ENCODE data around the gene DLAT.
"Not testable (repeated sequence)": the region's sequence is repeated elsewhere in the genome, so short reads cannot be mapped to it uniquely, and the experiment has no call there.

DLAT gene

DNA sequence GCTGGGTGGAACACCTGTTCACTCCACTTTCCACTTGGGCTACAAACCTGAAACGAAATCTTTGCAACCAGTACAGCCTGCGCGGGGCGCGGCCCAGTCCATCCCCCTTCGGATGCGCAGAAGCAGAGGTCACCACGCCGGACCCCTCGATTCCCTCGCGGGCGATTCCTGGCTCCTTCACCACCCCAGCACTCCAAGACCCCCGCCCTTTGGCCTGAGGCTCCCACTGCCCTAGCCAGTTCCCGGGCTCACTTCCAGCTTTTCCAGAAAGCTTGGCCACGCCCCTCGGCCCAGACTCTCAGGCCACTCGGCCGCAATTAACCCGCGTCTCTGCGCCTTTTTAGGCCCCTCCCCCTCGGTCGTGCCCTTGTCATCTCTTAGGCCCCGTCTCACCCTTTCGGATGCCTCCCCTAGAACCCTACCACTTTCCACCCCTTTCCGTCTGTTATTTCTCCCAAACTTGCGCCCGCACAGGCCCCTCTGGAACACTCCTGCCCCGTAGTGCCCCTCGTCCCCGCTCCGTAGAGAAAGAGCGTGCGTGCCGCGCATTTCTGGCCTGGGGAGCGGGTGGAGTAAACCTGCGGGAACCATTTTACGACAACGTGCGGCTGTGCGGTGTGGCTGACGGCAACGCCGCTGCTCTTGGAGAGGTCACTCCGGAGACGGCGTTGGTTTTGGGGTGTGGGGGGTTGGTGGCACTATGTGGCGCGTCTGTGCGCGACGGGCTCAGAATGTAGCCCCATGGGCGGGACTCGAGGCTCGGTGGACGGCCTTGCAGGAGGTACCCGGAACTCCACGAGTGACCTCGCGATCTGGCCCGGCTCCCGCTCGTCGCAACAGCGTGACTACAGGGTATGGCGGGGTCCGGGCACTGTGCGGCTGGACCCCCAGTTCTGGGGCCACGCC lies at the start of gene DLAT:
TSS of gene DLAT (plus strand) at position 636 of the 906 bp plus-strand sequence. CDS start at position 701, 65 bp downstream.
- DNase-seq (ENCODE audit: low spot score) = peak; percentile 89

- DNase-seq (ENCODE audit: low spot score) = no peak
Observed at GRCh38 chr11:111976119-111976766, 49.0 kb upstream of the DLAT start.

- DNase-seq (ENCODE audit: low spot score) = peak; percentile 66
Observed at GRCh38 chr11:111976767-111977145, 48.5 kb upstream of the DLAT start.

GRCh38 chr11:111977146-111978027 lies 47.8 kb upstream of the DLAT start:
- peak; percentile 75 for DNase-seq (ENCODE audit: low spot score)

DNA sequence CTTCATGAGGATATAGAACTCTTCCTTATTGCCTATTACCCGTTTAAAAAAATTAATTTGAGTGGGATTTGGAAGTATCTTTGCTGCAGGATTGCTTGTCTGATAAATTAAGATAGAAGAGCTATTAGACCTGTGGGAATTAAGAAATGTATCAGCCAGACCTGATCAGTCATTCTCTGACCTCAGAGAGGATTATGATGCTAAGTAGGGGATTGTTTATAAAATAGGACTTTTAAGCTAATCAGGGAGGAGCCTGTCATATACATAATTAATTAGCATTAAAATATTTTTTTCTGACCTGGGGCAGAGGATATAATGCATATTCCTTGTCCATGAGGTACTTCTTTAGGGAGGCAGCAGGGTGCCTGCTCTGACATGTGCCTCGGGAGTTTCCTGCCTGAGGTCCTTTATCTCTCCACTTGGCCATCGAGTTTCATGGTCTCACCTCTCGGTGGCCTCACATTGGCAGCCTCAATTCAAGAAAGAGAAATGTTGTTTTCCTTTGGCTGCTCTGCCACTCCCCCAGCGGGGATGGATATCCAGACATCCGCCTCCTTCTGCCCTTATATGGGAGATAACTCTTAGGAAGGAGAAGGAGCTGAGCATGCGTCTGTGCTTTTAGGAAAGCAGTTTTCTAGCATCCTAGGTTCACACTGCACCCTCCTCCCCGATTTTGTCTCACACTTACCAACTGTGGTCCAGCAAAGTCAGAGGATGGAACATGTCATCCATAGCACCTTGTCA lies 47.0 kb upstream of the DLAT start:
- DNase-seq (ENCODE audit: low spot score) = peak; percentile 75

DNA sequence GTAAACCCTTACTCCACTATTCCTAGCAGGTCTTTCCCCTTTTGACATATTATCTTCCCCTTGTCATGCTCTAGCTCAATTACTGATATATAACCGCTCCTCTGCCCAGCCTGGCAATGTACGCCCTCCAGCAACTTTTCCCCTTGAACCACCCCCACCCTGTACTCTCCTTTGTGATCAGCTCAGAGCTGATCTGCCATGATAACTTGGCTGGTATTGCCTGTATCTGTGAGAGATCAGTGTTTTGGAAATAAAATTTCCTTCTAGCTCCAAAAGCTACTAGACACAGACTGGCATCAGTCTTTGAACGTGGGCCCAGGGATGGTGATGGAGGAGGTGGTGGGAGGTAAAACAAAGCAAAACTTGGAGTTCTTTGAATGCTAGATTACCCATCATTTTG lies 45.1 kb upstream of the DLAT start:
- DNase-seq (ENCODE audit: low spot score) = no peak

GRCh38 chr11:111981270-111981669 lies 43.9 kb upstream of the DLAT start:
- DNase-seq (ENCODE audit: low spot score) = no peak

DNA sequence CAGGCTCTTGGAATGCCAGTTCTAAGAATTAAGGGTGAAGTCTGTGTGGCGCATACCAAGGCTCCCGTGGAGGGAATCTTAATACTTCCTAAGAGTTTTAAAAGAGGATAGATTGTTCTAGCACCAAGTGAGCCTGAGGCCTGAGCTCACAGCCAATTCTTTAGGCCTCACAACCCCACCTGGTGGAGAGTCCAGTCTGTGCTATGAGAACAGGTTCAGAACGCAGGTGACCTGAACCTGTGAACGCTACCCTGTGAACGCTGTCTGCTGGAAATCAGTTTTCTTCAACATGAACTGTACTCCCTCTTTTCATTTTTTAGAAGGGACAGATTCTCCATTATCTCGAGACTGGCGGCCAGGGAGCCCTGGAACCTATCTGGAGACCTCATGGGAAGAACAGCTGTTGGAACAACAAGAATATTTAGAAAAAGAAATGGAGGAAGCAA lies 43.2 kb upstream of the DLAT start:
- no peak for DNase-seq (ENCODE audit: low spot score)

GRCh38 chr11:111982541-111983186 lies 42.5 kb upstream of the DLAT start:
- DNase-seq (ENCODE audit: low spot score) = no peak

GRCh38 chr11:111983187-111983986 lies 41.8 kb upstream of the DLAT start:
- no peak for DNase-seq (ENCODE audit: low spot score)

DNA sequence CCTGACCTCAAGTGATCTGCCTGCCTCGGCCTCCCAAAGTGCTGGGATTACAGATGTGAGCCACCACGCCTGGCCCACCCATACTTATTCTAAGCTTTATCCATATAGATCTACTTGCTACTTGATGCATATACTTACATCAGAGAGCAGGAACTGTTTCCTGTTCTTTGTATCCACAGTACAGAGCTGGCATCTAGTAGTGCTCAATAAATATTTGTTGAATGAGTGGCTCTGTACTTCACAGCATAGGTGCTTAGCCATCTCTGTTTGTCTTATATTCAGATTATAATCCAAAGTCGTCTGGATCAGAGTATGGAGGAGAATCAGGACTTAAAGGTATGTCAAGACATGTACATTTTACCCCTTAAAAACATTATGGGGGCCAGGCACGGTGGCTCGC lies 38.6 kb upstream of the DLAT start:
- DNase-seq (ENCODE audit: low spot score) = no peak

DNA sequence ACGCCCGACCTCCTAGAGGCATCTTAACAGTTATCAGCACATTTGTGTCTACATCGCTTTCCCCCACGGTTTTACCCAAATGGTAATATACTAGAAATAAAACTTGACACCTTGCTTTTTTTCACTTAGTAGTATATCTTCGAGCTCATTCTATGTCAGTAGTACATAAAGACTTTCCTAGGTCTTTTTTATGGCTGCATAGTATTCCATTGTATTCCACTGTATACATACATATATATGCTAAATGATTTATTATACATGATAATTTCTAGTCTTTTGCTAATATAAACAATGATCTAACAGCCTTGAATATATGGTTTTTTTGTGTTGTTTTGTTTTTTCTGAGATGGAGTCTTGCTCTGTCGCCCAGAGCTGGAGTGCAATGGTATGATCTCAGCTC lies 34.8 kb upstream of the DLAT start:
- DNase-seq (ENCODE audit: low spot score) = no peak

- no peak for DNase-seq (ENCODE audit: low spot score)
Observed at GRCh38 chr11:111992206-111992855, 32.9 kb upstream of the DLAT start.

DNA sequence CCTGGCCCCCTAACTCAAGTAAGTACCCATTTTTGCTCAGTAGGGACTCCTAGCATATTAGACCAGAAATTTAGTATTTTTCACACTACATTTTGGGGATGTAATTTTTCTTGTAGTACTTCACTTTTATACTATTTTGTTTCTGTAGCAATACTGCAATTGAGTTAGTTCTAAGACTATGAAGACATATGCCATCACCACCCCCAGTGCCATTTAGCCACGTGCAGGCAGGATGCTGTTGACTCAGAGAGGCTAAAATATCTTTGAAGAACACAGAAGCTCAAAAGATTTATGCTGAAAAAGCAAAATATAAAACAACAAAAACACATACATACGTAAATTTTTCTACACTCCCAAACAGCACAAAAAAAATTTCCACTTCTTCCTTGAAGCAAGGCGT lies 29.1 kb upstream of the DLAT start:
- no peak for DNase-seq (ENCODE audit: low spot score)

GRCh38 chr11:111996669-111997068 lies 28.5 kb upstream of the DLAT start:
- DNase-seq (ENCODE audit: low spot score) = not testable (repeated sequence)

- DNase-seq (ENCODE audit: low spot score) = no peak
Observed at GRCh38 chr11:111999111-111999510, 26.1 kb upstream of the DLAT start.

GRCh38 chr11:112000703-112001102 lies 24.5 kb upstream of the DLAT start:
- no peak for DNase-seq (ENCODE audit: low spot score)

DNA sequence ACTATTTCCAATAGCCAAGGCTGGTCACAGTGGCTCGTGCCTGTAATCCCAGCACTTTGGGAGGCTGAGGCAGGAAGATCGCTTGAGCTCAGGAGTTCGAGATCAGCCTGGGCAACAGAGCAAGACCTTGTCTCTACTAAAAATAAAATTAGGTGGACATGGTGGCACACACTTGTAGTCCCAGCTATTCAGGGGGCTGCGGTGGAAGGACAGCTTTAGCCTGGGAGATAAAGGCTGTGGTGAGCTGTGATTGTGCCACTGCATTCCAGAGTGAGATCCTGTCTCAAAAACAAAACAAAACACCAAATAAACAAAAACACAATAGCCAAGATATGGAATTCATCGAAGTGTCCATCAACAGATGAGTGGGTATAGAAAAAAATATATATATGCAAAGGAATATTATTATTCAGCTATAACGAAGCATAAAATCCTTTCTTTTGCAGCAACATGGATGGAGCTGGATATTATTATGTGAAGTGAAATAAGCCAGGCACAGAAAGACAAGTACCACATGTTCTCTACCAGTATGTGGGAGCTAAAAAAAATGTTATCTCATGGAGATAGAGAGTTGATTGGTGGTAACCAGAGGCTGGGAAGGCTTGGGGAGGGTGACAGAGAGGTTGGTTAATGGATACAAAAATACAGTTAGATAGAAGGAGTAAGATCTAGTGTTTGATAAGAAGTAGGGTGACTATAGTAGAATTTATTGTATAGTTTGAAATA lies 22.6 kb upstream of the DLAT start:
- no peak for DNase-seq (ENCODE audit: low spot score)

GRCh38 chr11:112004389-112004788 lies 20.8 kb upstream of the DLAT start:
- no peak for DNase-seq (ENCODE audit: low spot score)
